GM20000 (cell line): ENCODE measurements around the gene SPNS1.
"Not testable (repeated sequence)": the region's sequence is repeated elsewhere in the genome, so short reads cannot be mapped to it uniquely, and the experiment has no call there.

Experiments used
- DNase-seq: peaks from one replicate; pipeline ENCODE4 v3.0.0; 2012; ENCODE audit warnings: low spot score
- TF ChIP-seq, protein P1 (sequence below): IDR thresholded peaks from 2 replicates; pipeline ENCODE4 v1.5.1; 2012; ENCODE audit warnings: mild to moderate bottlenecking, control low read depth; ENCODE audit errors: extremely low read depth, missing control alignments

The SPNS1 gene

DNA sequence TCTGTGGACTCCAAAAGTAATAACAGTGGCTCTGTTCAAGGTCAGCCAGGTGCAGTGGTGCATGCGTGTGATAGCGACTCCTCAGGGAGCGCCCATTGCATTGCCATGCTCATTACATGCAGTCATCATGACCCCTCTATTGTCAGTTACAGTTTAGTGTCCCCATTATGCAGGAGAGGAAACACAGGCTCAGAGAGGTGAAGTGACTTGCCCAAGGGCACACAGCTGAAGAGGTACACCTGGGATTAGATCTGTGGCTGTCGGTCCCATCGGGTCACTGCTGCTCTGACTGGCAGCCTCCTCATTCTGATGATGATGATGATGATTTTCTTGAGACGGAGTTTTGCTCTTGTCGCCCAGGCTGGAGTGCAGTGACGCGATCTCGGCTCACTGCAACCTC lies 17.9 kb downstream of the SPNS1 start:
- TF ChIP-seq, protein P1, sequence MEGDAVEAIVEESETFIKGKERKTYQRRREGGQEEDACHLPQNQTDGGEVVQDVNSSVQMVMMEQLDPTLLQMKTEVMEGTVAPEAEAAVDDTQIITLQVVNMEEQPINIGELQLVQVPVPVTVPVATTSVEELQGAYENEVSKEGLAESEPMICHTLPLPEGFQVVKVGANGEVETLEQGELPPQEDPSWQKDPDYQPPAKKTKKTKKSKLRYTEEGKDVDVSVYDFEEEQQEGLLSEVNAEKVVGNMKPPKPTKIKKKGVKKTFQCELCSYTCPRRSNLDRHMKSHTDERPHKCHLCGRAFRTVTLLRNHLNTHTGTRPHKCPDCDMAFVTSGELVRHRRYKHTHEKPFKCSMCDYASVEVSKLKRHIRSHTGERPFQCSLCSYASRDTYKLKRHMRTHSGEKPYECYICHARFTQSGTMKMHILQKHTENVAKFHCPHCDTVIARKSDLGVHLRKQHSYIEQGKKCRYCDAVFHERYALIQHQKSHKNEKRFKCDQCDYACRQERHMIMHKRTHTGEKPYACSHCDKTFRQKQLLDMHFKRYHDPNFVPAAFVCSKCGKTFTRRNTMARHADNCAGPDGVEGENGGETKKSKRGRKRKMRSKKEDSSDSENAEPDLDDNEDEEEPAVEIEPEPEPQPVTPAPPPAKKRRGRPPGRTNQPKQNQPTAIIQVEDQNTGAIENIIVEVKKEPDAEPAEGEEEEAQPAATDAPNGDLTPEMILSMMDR: no peak
- DNase-seq: no peak

DNA sequence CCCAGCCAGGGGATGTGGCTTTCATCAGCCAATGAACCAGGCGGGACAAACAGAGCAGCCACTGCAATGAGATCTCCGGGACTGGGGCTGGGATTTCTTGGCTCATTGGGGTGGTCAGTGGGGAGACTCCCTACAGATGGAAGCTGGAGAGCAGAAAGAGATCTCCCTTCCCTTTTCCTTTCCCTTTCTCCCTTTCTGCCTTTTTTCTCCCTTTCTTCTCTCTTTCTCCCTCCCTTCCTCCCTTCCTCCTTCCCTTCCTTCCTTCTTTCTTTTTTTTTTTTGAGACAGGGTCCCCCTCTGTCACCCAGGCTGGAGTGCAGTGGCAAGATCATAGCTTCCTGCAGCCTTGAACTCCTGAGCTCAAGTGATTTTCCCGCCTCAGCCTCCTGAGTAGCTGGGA lies 24.3 kb downstream of the SPNS1 start:
- no peak for DNase-seq

DNA sequence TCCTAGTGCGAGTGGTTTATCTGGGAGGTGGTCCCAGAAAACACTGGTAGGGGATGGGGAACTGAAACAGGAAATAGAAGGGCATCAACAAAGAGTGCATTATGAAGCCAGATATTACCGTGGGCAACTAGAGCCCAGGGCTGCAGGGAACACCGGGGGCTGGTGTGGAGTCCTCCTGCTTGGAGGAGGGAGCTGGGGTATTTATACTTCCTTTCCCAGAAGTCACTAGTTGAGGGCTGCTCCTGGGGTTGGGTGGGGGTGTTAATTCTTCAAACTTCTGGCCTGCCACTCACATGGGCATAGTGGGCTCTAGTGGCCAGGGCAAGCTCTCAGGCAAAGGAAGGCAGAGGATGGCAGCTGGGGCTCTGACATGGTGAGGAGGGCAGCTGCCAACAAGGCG lies 25.0 kb downstream of the SPNS1 start:
- TF ChIP-seq, protein P1: no peak

More for the DNA sequence above, 24.3 kb downstream of the SPNS1 start:
- TF ChIP-seq, protein P1: no peak

DNA sequence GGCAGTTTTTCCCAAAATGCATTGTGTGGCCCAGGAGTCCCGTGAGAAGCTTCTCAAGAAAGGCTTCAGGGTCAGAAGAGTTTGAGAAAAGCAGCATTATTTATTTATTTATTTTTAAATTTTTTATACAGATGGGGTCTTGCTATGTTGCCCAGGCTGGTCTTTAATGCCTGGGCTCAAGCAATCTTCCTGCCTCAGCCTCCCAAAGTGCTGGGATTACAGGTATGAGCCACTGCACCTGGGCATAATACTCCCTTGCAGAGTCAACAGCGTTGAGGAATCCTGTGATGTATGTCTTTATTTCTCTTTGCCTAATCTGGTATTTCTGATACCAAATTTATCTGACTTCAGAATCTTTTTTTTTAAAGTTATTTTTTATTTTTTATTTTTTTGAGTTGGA lies 25.4 kb downstream of the SPNS1 start:
- TF ChIP-seq, protein P1: no peak
- DNase-seq: no peak

More for the DNA sequence above, 25.0 kb downstream of the SPNS1 start:
- DNase-seq: no peak

DNA sequence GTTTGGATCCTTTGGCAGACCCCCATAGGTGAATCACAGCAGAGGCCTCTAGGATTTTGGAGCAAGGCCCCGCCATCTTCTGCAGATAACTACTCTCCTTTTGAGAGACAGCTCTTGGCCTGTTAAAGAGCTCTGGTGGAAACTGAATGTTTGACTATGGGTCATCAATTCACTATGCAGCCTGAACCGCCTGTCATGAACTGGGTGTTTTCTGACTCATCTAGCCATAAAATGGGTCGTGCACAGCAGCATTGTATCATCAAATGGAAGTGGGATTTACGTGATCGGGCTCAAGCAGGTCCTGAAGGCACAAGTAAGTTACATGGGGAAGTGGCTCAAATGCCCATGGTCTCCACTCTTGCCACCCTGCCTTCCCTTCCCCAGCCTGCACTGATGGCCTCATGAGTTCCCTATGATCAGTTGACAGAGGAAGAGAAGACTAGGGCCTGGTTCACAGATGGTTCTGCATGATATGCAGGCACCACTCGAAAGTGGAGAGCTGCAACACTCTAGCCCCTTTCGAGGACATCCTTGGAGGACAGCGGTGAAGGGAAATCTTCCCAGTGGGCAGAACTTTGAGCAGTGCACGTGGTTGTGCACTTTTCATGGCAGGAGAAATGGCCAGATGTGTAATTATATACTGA lies 30.0 kb downstream of the SPNS1 start:
- not testable (repeated sequence) for DNase-seq

DNA sequence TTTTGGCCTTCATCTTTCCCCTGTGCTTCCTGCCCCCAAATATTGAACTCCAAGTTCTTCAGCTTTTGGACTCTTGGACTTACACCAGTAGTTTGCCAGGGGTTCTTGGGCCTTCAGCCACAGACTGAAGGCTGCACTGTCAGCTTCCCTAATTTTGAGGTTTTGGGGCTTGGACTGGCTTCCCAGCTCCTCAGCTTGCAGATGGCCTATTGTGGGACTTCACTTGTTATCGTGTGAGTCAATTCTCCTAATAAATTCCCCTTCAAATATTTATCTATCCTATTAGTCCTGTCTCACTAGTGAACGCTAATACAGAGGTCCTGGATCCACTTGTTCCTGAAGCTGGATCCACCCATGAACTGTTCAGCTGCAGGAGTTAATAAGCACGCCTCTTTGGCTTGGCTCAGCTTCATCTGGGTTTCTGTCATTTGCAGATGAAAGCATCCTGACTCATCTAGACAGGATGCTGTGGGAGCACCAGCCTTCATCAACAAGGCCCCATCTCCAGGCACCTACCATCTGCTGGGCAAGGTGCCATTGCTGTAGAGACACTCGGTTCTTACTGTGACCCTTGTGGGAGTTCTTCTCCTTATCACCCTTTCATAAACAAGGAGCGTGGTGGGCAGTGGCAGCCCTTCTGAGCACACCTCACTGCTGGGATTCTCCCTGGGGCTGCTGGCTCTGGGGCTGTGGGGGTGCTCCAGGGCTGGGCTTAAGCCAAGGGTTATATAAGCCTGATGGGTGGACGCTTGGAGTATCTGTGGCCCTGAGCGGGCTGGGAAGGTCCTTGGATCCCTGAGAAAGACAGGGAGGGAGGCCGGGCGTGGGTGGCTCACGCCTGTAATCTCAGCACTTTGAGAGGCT lies 33.4 kb downstream of the SPNS1 start:
- DNase-seq: no peak
- TF ChIP-seq, protein P1: no peak

DNA sequence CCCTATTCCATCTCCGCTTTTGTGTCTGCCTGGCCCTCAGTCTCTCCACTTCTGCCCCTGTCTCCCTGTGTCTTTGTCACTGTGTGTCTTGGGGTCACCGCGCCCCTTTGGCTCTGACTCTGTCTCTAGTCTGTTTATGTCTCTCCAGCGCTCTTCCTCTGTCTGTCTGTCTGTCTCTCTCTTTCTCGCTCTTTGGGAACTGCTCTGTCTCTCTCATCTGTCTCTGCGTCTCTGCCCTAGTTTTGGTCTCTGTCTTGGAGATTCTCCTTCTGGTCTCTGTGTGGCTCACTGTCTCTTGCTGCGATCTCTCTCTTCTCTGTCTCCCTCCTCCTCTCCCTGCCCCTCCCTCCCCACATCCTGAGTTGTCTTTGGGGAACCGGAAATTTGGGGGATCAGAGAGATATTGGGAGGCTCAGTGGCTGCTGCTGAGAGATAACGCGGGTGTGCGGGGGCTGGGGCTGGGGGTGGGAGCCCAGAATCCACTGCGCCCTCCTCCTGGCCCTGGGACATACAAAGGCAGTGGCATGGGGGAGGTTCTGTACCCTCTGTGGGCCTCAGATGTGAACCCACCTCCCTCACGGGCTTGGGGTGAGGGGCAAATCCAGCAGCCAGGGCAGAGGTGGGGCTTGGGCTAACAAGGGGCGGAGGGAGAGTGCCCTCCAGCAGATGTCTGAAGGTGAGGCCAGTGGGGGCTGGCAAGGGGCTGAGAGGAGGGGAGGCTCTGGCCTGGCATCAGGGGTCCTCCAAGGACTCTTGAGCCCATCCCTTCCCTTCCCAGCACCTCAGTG lies 34.7 kb downstream of the SPNS1 start:
- no peak for DNase-seq
- TF ChIP-seq, protein P1: no peak
